COLO829 (cell line): ENCODE measurements around the gene MRPL49.

Experiments used
- DNase-seq: peaks from one replicate; pipeline ENCODE4 v3.0.0; 2012; ENCODE audit warnings: low spot score

The MRPL49 gene

DNA sequence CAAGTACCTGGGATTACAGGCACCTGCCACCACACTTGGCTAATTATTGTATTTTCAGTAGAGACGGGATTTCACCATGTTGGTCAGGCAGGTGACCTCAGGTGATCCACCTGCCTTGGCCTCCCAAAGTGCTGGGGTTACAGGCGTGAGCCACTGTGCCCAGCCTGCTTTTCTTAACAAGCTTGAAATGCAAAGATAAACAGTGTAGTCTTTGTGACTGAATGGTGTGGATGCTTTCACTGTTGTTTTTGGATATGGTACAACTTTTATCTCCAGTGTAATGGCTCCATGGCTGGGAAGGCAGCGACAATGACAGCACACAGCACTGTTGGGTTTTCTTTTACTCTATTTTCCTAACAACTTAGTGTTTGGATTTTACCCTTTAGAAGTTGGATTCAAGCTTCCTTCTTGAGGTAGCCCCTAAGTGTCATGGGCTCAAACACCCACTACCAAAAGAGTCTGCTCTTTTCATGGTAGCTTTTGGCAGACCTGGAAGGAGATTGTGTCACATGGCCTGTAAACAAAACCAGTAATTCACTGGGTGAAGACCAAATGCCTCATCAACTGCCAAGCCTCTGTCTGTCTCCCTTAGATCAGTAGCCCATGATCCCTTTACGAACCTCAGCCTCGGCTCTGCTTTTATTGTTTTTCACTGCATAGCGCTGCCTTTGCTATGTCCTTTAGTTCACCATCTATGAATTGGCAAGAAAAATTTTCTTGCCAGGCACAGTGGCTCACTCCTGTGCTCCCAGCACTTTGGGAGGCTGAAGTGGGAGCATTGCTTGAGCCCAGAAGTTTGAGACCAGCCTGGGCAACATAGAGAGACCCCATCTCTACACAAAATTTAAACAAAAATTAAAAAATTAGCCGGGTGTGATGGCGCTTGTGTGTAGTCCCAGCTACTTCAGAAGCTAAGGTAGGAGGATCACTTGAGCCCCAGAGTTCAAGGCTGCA, 19.7 kb upstream of the MRPL49 start:
- DNase-seq, result peak; percentile 35

DNA sequence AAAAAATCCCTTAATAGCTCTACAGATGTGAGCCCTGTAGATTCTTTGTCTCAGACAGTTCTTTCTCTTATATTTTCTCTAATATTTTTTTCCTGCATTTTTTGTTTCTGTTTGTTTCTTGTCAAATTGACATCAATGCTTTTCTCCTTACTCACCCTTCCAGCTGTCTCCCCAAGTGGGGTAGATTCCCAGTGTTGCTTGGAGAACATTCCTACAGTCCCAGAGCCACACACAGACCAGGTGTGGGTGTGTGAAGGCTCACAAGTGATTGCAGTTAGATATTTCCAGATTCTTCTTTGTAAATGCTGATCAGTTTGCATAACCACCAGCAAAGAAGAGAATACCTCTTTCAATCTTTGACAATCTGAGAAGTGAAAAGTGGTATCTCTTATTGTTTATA, 18.6 kb upstream of the MRPL49 start:
- no peak for DNase-seq

DNA sequence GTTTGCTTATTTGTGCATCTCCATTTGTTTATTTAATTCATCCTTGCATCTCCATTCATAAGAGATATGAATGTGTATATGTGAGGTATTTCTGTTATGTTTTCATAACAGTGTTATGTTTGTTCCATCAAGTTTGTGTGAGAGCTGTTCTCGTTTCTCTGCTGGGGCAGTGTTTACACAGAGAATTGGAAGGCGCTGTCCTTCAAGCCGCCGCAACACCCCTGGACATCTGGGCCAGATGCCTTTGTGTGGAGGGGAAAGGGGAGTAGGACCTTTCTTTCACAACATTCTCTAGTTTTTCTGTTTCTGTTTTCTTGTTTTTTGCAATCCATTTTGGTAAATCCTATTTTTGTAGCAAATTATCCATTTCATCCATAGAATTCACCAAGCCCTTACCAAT, 17.5 kb upstream of the MRPL49 start:
- no peak for DNase-seq

DNA sequence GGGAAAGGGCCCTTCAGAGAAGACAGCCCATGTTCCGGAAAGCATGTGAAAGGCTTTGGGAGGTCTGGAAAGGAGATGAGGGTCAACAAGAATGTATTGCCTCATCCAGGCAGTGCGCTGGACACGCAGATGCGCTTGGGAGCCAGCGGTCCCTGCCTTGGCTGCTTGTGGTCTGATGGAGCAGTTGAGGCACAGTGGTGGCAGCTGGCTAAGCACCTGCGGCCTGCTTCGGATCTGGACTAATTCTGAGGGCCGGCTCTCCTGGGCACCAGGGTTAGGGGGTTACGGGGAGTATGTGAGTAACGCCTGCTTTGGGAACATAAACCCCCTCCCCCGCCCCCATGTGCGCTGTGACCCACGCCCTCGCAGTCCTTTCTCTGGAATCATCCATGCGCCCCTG, 15.0 kb upstream of the MRPL49 start:
- DNase-seq, result no peak

DNA sequence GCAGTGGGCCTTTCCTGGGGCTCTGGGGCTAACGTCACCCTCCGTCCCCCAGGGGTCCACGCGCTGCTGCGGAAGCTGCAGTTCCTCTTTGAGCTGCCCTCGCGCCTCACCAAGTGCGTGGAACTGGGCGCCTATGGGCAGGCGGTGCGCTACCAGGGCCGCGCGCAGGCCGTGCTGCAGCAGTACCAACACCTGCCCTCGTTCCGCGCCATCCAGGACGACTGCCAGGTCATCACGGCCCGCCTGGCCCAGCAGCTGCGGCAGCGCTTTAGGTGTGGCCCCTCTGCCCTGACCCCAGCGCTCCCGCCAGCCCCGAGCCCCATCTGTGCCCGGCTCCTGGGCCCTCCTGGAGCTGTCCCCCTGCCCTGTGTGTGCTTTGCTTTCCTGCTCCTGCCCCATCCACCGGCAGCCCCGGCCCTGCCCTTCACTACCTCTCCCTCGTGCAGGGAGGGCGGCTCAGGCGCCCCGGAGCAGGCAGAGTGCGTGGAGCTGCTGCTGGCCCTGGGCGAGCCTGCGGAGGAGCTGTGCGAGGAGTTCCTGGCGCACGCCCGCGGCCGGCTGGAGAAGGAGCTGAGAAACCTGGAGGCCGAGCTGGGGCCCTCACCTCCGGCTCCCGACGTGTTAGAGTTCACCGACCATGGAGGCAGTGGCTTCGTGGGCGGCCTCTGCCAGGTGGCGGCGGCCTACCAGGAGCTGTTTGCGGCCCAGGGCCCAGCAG, 14.2 kb upstream of the MRPL49 start:
- no peak for DNase-seq

DNA sequence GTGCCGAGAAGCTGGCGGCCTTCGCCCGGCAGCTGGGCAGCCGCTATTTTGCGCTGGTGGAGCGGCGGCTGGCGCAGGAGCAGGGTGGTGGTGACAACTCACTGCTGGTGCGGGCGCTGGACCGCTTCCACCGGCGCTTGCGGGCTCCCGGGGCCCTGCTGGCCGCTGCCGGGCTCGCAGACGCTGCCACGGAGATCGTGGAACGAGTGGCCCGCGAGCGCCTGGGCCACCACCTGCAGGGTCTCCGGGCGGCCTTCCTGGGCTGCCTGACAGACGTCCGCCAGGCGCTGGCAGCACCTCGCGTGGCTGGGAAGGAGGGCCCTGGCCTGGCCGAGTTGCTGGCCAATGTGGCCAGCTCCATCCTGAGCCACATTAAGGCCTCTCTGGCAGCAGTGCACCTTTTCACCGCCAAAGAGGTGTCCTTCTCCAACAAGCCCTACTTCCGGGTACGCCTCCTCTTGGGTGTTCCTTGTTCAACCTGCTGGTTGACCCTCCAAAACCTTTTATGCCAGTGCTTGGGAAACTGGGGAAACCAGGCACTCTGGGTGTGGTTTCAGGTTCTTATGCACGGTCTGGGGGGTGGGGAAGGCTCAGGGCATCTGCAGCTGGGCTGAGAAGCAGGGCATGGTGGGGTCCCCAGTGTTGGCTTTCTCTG, 13.5 kb upstream of the MRPL49 start:
- no peak for DNase-seq

DNA sequence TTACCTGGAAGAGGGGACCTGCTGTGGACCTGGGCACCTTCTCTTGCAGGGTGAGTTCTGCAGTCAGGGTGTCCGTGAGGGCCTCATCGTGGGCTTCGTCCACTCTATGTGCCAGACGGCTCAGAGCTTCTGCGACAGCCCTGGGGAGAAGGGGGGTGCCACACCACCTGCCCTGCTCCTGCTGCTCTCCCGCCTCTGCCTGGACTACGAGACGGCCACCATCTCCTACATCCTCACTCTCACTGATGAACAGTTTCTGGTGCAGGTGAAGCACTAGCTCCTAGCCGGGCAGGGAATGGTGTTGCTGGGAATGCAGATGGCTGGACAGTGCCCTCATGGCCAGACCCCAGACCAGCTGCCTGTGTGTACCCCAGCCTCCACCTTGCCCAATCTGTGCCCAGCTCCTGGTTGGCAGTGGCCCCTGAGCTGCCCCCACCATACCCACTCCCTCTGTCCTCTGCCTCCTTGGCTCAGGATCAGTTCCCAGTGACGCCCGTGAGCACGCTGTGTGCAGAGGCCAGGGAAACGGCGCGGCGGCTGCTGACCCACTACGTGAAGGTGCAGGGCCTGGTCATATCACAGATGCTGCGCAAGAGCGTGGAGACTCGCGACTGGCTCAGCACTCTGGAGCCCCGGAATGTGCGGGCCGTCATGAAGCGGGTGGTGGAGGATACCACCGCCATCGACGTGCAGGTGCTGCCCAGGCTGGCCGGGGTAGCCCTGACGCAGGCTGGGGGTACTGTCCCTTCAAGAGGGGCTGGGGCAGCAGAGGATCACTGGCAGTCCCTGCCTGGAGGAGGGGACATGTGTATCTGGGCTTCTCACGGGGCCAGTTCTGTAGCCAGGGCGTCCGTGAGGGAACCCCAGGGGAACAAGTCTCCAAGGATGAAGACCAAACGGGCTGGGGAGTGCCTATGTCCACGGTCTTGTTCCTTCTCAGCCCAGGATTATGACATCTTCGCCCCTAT, 12.6 kb upstream of the MRPL49 start:
- DNase-seq, result no peak

DNA sequence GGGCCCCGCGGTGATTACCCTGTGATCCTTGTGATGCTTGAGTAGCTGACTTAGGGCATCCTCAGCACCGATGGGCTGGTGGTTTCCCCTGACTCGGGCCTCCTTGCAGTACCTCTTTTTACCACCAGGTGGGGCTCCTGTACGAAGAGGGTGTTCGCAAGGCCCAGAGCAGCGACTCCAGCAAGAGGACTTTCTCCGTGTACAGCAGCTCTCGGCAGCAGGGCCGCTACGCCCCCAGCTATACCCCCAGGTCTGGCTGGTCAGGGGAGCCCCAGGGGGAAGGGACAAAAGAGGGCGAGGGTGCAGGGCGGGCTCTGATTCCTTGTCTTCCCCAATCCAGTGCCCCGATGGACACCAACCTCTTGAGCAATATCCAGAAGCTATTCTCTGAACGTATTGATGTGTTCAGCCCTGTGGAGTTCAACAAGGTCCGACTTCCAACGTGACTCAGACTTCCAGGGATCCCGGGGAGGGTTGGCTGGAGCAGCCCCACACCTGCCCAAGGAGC, 11.7 kb upstream of the MRPL49 start:
- peak; percentile 83 for DNase-seq

DNA sequence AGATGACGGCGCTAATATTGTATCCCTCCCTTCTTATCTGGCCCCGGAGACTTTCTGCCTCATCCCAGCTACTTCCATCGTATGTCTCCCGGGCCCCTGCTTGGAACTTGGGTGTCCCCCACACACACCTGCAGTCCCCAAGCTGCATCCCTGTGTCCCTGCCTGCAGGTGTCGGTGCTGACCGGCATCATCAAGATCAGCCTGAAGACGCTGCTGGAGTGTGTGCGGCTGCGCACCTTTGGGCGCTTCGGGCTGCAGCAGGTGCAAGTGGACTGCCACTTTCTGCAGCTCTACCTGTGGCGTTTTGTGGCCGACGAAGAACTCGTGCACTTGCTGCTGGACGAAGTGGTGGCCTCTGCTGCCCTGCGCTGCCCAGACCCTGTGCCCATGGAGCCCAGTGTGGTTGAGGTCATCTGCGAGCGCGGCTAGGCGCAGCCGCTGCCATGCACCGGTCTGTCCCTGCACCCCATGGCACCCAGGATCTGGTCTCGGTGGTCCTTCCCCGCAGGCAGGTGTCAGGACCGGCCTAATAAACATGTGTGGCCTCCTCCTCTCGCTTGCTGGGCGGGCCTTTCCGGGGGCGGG, 10.9 kb upstream of the MRPL49 start:
- no peak for DNase-seq

DNA sequence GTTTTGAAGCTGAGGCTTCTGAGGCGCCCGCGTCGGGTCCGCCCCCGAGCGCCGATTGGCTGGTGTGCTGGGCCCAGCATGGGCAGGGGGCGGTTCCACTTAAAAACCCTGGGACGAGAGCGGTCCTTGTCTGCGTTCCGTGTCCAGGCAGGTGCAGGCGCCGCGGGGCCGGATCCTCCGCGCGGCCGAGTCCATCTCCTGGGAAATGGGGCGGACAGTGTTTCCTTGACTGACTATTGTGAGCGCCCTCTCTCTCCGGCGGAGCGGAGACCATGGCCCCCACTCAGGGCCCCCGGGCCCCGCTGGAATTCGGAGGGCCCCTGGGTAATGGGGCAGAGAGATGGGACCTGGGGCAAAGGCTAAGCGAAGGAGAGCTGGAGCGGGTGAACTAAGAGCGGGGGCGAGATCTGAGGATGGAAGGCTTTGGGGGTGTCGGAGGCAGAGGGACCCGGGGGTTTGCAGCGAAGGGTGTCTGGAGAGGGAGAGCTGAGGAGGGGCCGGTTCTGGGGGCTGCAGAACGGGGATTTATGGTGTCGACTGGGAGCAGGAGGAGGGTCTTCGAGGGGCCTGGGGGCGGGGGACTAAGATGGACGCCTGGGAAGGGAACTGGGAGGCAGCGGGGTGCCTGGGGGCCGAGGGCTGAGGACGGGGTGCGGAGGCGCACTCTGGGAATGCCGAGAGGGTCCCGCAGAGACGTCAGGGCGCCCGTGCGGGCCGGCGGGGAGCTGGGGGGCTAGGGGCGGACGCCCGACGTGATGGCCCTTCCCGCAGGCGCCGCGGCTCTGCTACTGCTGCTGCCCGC, 10.2 kb upstream of the MRPL49 start, which contains the start of gene TM7SF2:
Gene TM7SF2, plus strand, starts transcription at position 129 of the 802 bp plus-strand sequence. Its CDS starts 144 bp downstream, at position 273.
- peak; percentile 94 for DNase-seq

DNA sequence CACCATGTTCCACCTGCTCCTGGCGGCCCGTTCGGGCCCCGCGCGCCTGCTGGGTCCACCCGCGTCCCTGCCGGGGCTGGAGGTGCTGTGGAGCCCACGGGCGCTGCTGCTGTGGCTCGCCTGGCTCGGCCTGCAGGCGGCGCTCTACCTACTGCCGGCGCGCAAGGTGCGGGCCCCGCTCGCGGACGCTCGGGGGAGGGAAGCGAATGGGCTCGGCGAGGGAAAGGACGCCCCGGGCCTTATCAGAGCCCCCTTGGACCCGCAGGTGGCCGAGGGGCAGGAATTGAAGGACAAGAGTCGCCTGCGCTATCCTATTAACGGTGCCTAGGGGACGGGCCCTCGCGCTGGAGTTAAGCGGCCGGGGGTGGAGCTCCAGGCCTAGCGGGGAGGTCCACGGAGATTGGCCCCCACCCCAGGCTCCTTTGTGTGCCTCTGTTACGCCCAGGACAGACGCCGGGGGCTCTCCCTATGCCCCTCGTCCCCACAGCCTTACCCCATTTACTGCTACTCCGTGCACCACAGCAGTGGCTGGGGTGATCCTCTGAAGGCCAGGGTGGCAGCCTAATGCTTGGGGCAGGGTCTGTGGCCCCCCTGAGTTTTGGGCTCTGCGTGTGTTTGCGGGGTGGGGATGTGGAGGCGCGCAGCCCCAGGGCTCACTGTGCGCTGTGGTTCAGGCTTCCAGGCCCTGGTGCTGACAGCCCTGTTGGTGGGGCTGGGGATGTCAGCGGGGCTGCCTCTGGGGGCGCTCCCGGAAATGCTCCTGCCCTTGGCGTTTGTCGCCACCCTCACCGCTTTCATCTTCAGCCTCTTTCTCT, 9.4 kb upstream of the MRPL49 start:
- DNase-seq, result peak; percentile 35

DNA sequence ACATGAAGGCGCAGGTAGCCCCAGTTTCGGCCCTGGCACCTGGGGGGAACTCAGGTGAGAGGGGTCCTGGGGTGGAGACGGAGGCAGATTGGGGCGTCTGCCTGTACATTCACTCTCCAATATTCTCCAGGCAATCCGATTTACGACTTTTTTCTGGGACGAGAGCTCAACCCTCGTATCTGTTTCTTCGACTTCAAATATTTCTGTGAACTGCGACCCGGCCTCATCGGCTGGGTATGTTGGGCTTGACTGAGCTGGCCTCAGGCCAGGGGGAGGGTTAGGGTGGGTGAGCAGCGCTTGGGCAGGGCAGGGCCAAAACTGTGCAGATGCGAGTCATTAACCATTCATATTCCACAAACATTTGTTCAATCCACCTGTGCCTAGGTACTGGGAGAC, 8.8 kb upstream of the MRPL49 start:
- no peak for DNase-seq

DNA sequence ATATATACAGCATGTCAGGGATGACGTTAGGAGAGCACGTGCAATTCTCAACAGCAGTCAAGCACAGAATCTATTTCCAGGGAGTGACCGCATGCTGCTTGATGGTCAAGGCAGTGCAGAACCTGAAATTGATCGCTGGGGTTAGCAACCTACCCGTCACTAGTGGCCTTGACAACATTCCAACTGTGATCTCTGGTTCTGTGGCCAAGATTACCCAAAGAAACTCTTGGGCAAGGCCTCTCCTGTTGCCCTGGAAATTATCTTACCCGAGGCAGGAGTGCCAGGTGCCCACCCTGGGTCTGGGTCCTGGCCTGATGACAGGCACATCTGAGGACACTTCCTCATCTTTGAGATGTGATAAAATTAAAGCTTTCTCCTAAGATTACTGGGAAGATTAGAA, 8.3 kb upstream of the MRPL49 start:
- no peak for DNase-seq

DNA sequence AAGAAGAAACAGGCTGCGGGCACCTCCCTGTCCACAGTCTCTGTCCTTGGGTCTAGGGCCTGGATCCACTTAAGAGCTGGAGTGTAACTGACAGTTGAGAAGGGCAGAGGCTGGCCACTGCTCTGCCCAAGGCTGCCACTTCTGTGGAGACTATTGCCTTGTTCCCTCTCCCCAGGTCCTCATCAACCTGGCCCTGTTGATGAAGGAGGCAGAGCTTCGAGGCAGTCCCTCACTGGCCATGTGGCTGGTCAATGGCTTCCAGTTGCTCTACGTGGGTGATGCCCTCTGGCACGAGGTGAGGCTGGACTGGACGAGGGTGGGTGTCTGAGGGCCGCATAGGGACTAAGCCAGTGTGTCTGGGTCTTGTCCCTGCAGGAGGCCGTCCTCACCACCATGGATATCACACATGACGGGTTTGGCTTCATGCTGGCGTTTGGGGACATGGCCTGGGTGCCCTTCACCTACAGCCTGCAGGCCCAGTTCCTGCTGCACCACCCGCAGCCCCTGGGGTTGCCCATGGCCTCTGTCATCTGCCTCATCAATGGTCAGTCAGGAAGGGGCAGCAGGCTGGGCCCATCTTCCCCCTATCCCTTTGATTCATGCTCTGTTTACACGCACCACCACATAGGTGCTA, 7.5 kb upstream of the MRPL49 start:
- no peak for DNase-seq

DNA sequence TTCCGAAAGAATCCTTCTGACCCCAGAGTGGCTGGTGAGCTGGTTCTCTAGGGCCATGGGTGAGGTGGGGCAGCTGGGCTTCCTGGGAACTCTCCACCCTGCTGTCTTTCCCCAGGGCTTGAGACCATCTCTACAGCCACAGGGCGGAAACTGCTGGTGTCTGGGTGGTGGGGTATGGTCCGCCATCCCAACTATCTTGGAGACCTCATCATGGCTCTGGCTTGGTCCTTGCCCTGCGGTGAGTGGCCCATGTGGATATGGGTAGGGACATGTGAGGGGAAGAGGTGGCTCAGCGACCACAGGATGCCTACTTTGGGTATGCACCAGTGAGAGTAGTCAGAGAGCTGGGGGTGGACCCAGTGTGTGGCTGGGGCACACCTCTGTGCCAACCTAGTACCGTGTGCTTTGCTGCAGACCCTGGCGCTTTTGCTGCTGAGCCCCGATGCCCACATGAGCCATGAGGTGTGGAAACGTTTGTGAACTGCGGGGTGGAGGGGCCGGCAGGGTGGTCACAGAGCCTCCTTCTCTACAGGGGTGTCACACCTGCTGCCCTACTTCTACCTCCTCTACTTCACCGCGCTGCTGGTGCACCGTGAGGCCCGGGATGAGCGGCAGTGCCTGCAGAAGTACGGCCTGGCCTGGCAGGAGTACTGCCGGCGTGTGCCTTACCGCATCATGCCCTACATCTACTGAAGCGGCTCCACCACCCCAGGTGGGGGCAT, 6.6 kb upstream of the MRPL49 start:
- DNase-seq, result no peak

DNA sequence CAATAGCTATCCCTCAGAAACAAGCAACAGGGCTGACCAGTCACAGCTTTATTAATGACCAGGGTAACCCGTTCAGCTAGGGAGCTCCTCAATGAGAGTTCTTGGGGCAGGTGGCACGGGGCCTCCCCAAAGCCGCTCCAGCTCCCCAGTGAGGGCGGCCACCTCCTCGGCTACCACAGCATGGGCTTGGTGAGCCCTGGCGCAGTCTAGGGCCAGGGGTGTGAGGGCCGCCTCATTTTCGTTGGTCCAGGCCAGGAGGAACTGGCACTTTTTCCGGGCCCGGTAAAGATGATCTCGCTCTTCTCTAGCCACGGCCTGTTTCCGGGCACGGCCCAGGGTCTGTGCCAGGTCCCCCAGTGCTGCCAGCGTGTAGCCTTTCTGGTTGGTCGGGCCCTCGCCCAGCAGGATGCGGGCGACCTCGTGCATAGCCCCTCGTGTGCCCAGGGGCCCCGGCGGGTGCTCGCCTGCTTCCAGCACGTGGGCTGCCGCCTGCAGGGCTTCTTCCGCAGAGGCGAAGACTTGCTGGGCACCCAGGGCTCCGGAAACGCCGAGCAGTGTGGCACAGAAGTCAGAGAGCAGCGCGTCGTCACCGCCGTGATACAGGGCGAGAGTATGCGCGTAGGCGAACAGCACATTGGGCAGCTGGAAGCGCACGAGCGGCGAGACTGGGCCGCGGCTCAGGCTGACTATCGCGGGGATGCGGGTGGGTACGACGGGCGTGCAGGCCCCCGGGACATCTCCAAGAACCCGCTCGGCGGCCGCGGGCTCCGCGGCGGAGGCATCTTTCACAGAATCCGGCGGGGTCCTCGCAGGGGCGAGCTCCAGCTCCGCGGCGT, 5.5 kb upstream of the MRPL49 start:
- DNase-seq, result no peak
